ENCODE measurements around the gene ACAN.

Gene ACAN

DNA sequence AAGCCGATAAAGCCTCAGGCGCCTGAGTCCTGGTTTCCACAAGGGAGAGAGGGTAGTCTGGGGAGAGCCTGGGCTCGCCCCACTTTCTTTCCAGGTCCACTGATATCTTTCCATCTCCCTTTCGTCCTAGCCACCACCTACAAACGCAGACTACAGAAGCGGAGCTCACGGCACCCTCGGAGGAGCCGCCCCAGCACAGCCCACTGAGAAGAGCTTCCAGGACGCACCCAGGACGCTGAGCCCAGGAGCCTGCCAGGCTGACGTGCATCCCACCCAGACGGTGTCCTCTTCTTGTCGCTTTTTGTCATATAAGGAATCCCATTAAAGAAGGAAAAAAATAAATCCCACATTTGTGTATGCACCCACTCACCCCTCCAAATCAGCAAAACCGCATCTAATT lies 71.0 kb downstream of the ACAN start:
- TF ChIP-seq, protein P1, sequence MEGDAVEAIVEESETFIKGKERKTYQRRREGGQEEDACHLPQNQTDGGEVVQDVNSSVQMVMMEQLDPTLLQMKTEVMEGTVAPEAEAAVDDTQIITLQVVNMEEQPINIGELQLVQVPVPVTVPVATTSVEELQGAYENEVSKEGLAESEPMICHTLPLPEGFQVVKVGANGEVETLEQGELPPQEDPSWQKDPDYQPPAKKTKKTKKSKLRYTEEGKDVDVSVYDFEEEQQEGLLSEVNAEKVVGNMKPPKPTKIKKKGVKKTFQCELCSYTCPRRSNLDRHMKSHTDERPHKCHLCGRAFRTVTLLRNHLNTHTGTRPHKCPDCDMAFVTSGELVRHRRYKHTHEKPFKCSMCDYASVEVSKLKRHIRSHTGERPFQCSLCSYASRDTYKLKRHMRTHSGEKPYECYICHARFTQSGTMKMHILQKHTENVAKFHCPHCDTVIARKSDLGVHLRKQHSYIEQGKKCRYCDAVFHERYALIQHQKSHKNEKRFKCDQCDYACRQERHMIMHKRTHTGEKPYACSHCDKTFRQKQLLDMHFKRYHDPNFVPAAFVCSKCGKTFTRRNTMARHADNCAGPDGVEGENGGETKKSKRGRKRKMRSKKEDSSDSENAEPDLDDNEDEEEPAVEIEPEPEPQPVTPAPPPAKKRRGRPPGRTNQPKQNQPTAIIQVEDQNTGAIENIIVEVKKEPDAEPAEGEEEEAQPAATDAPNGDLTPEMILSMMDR (IDR thresholded peaks at IDR 0.05; ENCODE audit: insufficient read depth, missing control alignments): no peak
- DNase-seq (ENCODE audit: insufficient read length, low spot score) (no peak), FAIRE-seq (no peak)

DNA sequence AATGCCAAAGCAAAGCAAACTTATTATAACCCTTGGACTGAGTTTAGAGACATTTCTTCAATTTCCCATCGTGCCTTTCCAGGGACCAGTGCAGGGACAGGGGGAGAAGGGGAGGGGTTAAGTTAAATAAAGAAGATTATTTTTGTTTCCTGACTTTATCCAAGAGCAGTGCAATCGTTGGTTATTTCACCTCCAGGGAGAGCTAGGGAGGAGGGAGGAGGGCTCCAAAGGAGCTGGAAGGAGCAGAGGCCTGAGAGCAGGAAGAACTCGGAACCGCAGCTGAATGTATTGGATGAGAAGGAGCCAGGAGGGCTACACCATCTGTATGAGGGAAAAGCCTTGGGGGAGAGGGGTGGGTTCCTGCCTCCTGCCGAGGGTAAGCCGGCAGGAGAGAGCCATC lies 71.4 kb downstream of the ACAN start:
- FAIRE-seq: no peak
- no peak for DNase-seq (ENCODE audit: insufficient read length, low spot score)
- TF ChIP-seq, protein P1 (IDR thresholded peaks at IDR 0.05; ENCODE audit: insufficient read depth, missing control alignments): no peak

DNA sequence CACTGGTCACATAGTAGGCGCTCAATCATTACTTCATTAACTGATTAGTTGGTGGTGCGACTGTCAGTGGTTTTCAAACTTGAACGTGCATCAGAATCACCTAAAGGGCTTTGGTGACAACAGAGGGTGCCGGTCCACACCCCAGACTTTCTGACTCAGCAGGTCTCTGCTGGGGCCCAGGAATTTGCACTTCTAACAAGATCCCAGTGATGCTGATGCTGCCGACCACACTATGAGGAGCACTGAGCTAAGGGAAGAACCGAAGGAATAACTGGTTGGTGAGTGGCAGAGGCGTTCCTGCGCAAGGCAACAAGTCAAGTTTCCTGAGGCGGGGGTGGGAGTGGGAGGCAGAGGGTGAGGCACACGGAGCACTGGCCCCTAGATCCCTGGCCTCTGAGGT lies 73.3 kb downstream of the ACAN start:
- DNase-seq (ENCODE audit: insufficient read length, low spot score) (no peak), FAIRE-seq (no peak)
- TF ChIP-seq, protein P1 (IDR thresholded peaks at IDR 0.05; ENCODE audit: insufficient read depth, missing control alignments): no peak

DNA sequence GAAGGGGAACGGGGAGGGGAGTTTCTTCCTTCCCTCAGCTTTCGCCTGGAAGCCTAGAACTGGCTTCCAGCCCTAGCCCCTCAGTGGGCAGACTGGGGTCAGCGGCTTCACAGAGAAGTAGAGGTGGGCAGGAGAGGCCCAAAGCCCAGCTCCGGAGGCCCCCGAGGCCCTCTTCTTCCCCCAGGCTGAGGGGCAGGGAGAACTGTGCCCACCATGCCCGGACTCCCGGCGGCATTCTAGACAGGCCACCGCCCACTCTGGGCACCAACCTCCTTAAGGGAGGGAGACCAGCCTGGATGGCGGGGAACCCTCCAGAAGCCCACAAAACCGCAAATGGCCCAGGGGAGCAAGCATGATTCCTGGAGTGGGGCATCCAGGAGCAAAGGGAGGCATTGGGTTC lies 74.2 kb downstream of the ACAN start:
- DNase-seq (ENCODE audit: insufficient read length, low spot score) (no peak), FAIRE-seq (no peak)
- TF ChIP-seq, protein P1 (IDR thresholded peaks at IDR 0.05; ENCODE audit: insufficient read depth, missing control alignments): no peak

DNA sequence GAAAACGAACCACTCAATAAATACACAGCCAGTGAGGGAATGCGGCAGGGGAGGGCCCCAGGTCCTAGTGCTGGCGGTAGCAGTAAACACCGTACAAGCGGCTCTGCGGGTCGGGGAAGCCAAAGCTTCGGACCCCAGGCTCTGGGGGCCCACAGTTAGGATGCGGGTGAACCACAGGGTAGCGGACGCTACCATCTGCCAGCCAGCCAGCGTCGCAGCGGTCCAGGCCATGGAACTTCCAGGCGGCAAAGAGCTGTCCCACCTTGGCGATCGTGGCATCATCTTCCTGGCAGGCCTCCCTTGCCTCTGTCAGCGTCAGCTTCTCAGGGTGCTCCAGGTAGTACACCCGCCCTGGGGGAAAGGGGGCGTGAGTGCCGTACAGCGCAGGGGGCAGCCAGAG lies 74.7 kb downstream of the ACAN start:
- TF ChIP-seq, protein P1 (IDR thresholded peaks at IDR 0.05; ENCODE audit: insufficient read depth, missing control alignments): no peak
- FAIRE-seq (no peak), DNase-seq (ENCODE audit: insufficient read length, low spot score) (no peak)

DNA sequence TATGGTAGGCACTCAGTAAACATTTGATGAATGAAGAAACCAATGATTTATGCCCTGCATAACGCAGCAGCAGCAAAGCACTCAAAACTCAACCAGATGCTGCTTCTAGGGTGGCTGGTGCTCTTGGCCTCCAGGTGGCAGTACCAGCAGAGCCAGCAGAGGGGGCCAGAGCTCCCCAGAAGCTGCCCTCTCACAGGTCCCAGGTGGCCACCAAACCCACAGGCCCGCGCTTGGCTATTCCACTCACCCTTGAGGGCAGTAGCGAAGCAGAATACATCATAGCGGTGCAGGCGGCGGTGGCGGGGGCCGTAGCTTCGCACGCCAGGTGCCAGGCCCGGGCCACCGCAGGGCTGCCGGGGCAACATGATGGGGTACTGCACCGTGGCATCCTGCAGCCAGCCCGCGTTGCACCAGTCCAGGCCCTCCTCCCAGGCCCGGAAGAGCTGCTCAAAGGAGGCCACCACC lies 75.5 kb downstream of the ACAN start:
- TF ChIP-seq, protein P1 (IDR thresholded peaks at IDR 0.05; ENCODE audit: insufficient read depth, missing control alignments): peak; percentile 71
- DNase-seq (ENCODE audit: insufficient read length, low spot score): peak; percentile 56
- no peak for FAIRE-seq

DNA sequence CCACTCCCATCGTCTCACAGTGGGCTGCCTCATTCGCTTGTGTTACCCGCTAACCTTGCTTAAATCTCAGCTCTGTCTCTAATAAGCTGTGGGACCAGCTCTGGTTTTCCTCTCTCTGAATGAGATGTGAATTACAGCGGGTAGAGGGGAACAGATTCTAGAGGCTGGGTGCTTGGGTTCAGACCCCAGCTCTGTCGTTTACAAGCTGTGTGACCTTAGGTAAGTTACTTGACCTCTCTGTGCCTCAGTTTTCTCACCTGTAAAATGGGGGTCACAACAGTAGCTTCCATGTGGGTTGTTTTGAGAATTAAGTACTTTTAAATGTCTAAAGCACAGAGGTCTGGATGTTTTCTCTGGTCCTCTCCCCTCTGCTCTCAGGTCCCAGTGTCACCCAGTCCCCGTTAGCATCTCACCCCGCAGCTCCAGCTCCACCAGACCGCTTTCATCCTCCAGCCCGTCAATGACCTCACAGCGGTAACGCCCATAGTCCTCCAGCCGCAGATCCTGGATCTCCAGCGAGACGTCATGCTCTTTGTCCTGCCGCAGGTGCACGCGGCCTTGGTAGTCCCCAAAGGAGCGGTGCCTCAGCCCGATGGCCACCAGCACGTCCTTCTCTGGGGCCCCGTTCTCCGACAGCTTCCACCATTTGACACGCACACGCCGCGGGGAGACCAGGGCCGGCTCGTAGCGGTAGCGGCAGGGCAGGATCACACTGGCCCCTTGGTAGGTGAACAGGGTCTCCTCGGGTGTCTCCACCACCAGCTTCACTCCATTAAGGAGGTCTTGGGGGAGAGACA lies 77.9 kb downstream of the ACAN start:
- FAIRE-seq (no peak), DNase-seq (ENCODE audit: insufficient read length, low spot score) (no peak)
- TF ChIP-seq, protein P1 (IDR thresholded peaks at IDR 0.05; ENCODE audit: insufficient read depth, missing control alignments): no peak
